Measurements from ENCODE around the gene EMILIN1. TPM values are rescaled to one million over a fixed set of nuclear protein-coding genes. Genes with fewer than 3 reads are reported as not detected.
A peak's percentile ranks its signal among the peaks of the same experiment; 100 is the strongest.

EMILIN1 gene
- total RNA-seq, 1 experiment from 2014 or later: 1.2 TPM

DNA sequence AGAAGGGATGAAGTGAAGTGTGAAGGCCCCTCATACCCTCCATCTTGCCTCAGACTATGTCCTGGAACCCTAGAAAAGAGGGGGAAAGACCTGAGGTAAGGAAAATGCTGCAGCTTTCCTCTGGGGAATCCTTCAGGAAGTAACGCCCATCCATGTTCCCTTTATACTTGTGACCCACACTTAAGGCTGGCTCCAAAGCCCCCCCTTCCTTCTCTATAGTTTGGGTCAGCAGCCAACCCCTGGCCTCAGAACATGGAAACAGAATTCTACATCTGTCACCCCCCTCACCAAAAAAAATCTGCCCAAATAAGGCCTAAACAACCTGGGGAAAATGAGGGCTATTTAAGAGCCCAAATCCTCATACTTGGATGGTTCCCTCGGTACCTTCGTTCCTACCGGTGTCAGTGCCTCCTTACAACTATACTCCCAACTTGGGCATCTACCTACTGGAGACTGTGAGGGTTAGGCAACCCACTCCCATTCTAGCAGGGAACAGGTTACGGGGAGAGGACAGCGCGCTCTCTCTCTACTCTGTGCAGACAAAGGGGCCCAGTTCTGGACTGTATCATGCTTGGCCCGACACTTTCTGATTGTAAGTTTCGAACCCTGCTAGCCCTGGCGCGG lies 7.7 kb upstream of the EMILIN1 start:
- H3K23me2 ChIP-seq (ENCODE audit: insufficient read length, low read depth, low read length, poor library complexity, severe bottlenecking): peaks cover 12% of the 10 kb centered on the region
- no peak overlapping the region for H3K18ac ChIP-seq (ENCODE audit: insufficient read length, low read depth, low read length)
- peak overlapping the region; percentile 1; the same call in 1 of the 2 replicates for H3K14ac ChIP-seq (ENCODE audit: insufficient read depth, low read length)
- no peak for DNase-seq
- no peak overlapping the region for H2BK20ac ChIP-seq (ENCODE audit: low read depth, low read length, poor library complexity, severe bottlenecking)
- peak overlapping the region; percentile 97 for H3K4me2 ChIP-seq (ENCODE audit: insufficient read depth, insufficient read length, low read length)
- H3K23ac ChIP-seq (ENCODE audit: insufficient read length, low read depth, low read length): no peak overlapping the region
- H3K9me3 ChIP-seq (ENCODE audit: control insufficient read depth, low read depth, low read length): no peaks in the 10 kb centered on the region
- H3K27me3 ChIP-seq (ENCODE audit: insufficient read depth, low read length): no peaks in the 10 kb centered on the region
- peaks cover 2% of the 10 kb centered on the region for H3K79me1 ChIP-seq (ENCODE audit: insufficient read depth, low read depth, low read length, poor library complexity, severe bottlenecking)
- H3T11ph ChIP-seq (ENCODE audit: low read length): no peak overlapping the region
- no peak overlapping the region for H3K56ac ChIP-seq (ENCODE audit: insufficient read length, low read depth, low read length)
- no peak overlapping the region for H2BK15ac ChIP-seq (ENCODE audit: low read depth, low read length)
- Mint-ChIP-seq H3K9me3 (no peaks in the 10 kb centered on the region; a peak in 1 of 5 replicates), H3K36me3 (ENCODE audit: insufficient read depth in 1 of 3, low read depth in 3 of 3) (peaks cover 18 to 44% (median 43%) of the 10 kb centered on the region in 3 experiments; a peak in 6 of 7 replicates), H3K27ac (peak overlapping the region; percentile 78 to 95 (median 91); a peak in 5 of 7 replicates), H3K4me1 (peaks cover 14 to 17% of the 10 kb centered on the region in 2 experiments), H3K27me3 (ENCODE audit: low read depth) (peaks cover 7% of the 10 kb centered on the region; the same call in 1 of the 2 replicates), H3K4me3 (peak overlapping the region; percentile 94 to 97)
- TF ChIP-seq CTCF (conservative IDR thresholded peaks at IDR 0.05): no peak
- H4K8ac ChIP-seq (replicated peaks; ENCODE audit: insufficient read length, low read depth, low read length): no peak overlapping the region
- H2BK120ac ChIP-seq (ENCODE audit: low read depth, low read length, poor library complexity, severe bottlenecking): no peak overlapping the region
- H2BK5ac ChIP-seq (ENCODE audit: insufficient read length, low read length): no peak overlapping the region
- H4K91ac ChIP-seq (ENCODE audit: insufficient read length, low read depth, low read length): no peak overlapping the region
- peak overlapping the region; percentile 85 for H3K9ac ChIP-seq (ENCODE audit: extremely low read depth, insufficient read length, low read length)
- no peak overlapping the region for H3K27ac ChIP-seq (ENCODE audit: insufficient read length, low read depth, low read length)
- H4K5ac ChIP-seq (ENCODE audit: insufficient read length, low read depth, low read length): no peak overlapping the region
- H4K20me1 ChIP-seq (ENCODE audit: control insufficient read depth, insufficient read depth, insufficient read length): no peaks in the 10 kb centered on the region
- H2AFZ ChIP-seq (ENCODE audit: low read length): no peak overlapping the region
- H2BK12ac ChIP-seq (ENCODE audit: insufficient read length, low read depth, low read length): no peak overlapping the region
- no peaks in the 10 kb centered on the region for H3K4me1 ChIP-seq (ENCODE audit: insufficient read depth, low read length)
- peaks cover 5% of the 10 kb centered on the region; the same call in 1 of the 2 replicates for H3K79me2 ChIP-seq (ENCODE audit: insufficient read depth, low read length)
- H2AK5ac ChIP-seq (ENCODE audit: insufficient read length, low read length): no peak overlapping the region
- WGBS (ENCODE audit: extremely low coverage, insufficient read length, low lambda C conversion rate): no CpG with 5 or more reads among the region's 11 CpGs
- H3K4ac ChIP-seq (ENCODE audit: low read depth, low read length): no peak overlapping the region

Measured in H9 (cell line).